NCI-H187 treated with DMSO at 0.1 percent for 48 hours (cell line): Measurements from ENCODE around the gene BCAR3.
"Not testable (repeated sequence)": the region's sequence is repeated elsewhere in the genome, so short reads cannot be mapped to it uniquely, and the experiment has no call there.

Source experiments
- DNase-seq: peaks from one replicate; lab custom pipeline; 2025; lab: John Stamatoyannopoulos, UW

The BCAR3 gene

DNA sequence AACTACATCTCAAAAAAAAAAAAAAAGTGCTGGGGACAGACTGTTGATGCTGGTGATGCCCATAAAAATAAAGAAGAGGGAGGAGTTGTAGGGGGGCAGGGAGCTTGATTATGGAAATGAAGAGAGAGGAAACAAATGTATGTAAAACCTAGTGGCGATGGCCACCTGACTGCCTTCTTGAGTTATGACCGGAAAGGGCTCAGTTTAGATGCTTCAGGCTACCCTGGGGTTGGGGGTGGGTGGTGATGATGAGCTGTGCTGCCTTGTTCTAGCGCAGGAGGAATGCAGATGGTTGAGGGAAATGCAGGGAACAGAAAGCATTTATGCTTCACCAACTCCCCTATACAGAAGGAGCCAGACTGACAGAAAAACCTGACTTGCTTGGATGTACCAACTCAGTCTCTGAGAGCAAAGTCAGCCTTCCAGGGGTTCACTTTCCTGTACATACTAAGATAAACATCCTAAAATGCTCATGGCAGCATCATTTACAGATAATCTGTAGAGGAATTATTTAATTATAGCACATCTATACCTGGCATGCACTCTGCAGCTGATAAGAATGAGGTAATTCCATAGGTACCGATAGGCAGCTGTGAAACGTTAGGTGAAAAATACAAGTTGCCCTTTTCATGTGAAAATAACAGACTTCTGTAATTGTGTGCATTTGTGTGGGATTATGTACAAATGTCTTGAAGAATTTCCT is 8.0 kb upstream of the BCAR3 start:
- DNase-seq, result no peak

DNA sequence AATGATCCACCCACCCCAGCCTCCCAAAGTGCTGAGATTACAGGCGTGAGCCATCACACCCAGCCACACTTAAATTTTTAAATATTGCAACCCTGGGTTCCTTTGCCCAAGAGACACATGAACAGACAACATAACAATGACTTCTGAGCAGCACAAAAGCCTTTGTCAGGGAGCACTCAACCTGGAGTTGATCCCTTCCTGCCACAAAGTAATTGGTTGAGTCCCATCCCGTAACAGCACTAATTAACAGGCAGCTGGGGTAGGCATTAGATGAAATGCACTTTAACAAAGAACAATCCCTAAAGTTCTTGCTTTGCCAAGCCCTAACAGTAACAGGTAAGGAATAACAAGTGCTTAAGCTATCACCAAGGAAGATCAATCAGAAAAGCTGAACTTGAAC is 5.9 kb upstream of the BCAR3 start:
- no peak for DNase-seq

DNA sequence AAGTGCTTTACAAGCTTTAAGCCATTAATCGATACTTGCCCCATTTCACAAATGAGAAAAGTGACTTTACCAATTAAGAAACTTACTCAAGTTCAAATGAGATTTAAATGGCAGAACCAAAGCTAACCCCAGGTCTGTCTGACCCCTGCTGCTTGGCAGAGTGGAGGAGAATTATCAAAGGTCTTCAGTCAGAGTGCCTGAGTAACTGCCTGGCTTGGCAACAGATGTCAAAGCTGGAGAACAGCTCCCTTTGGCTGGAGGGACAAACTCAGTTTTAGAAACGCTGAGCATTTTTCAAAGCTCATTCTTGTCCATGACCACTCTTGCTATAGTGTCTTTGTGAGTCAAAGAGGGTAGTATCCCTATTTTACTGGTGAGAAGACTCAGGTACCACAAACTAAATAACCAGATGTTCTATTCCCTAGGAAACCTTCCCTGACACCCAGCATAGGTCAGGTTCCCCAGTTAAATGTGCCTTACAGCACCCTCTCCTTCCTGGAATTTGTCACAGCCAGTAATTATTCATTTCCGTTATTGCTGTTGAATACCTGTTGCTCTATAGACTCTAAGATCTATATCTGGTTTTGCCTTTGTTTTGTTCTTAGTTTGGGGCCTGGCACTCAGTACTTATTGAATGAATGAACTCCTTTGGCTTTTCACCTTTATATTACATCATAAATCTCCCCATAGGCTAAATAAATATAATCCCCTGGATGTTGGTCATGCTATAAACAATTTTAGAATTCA is 5.0 kb upstream of the BCAR3 start:
- DNase-seq, result no peak

DNA sequence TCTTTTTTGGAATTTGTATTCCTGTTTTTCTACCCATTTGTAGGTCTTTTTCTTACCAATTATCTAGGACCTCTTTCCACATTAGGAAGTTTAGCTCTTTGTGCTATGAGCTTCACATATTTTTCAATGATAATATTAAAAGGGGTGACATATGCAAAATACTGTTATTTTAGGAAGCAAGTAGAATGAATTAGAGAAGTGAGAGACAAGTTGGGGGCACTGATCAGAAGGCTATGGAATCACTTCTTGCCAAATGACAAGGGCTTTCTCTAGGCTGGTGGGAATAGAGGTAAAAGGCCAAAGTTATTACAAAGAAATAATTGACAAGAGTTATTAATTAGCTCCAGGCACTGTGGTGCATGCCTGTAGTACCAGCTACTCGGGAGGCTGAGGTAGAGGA is 4.3 kb upstream of the BCAR3 start:
- DNase-seq, result no peak

DNA sequence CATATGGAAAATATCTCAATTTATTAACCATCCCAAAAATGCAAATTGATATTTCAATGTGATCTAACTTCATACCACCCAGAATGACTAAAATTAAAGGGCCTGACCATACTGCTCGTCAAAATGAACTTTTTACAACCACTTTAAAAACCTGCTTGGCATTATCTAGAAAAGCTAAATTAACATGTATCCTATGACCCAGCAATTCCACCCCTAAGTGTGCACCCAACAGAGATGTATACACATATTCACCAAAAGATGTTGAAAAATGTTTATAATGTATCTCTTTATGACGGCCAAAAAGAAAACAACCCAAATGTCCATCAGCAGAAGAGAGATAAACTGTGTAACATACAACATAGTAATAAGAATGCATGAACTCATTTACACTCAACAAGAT is 1.6 kb upstream of the BCAR3 start:
- no peak for DNase-seq

DNA sequence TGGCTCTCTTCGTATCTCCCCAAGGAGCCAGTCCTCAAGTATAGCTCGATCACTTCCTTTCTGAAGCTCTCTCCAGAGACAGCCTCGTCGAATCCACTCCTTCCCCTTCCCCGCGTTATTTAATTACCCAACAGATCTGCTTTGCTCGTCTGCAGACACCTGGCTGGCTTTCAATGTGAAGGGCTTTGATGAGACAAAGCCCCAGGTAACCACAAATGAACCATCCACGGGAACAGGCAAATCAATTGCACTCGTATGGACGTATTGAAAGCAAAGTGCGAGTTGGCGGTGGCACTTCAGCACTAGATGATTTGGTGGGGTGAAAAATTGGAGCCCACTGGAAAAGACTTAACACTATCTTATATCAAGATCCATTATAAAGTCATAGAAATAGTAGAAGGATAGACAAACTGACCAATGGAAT is 364 bp upstream of the BCAR3 start:
- DNase-seq, result peak; percentile 48

DNA sequence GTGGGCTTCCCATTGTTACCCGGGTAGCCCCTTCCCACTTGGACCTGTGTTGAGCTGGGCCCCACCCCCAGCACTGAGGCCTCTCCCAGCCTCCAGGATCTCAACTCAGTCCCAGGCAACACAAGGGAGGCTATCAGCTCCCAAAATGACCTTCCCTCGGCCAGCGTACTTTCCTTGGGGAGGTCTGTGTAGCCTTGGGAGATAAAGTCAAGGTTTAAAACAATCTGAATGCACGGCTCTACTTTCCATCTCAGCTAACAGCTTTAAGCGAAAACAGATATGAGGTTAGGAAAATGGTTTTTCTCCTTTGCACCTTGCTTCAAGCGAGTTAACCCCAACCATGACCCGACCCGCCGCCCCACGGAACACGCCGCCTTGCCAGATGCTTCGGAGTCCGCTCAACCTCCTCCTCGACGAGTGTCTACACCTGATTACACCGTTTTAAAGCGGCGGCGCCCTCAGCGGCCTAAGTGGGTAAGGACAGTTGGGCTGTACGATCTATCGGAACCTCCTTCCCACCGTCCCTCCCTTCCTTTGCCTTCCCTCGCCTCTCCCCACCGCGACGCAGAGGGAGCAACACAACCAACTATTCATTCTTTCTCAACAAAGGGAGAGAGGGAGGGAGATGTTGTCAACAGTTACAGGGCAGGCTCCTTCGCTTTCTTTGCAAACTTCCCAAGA is 1.1 kb downstream of the BCAR3 start:
- no peak for DNase-seq

DNA sequence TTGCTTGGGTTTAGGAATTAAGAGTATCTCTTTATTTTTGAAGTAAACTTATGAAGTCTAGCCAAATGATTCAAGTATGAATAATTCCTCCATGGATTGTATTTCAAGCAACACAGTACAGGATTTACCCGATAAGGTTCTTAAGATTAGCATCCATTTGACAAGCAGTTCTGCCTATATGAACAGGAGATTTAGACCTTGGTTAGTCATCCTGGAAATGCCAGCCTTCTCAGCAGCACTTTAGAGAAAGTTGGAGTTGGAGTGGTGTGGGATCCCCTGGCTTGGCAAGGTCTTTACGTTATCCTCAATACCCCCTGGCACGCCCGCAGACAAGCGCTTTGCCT is 1.6 kb downstream of the BCAR3 start:
- DNase-seq, result no peak

DNA sequence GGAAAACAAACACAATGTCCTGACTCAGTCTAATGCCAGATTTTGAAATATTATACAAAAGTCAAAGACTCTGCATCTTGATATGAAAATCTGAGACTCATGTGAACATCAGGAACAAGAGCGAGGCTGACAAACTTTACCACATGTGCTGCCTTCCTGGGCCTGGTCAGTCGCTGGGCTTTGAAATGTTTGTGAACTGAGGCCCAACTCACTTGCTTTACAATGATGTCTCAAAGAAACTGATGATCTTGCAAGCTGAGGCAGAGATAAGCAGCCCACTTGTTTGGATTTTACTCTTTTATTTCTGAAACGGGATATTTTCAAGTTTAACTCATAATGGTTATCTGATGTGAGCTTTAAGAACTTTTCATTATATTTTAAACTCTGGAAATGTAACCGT is 2.1 kb downstream of the BCAR3 start:
- no peak for DNase-seq

DNA sequence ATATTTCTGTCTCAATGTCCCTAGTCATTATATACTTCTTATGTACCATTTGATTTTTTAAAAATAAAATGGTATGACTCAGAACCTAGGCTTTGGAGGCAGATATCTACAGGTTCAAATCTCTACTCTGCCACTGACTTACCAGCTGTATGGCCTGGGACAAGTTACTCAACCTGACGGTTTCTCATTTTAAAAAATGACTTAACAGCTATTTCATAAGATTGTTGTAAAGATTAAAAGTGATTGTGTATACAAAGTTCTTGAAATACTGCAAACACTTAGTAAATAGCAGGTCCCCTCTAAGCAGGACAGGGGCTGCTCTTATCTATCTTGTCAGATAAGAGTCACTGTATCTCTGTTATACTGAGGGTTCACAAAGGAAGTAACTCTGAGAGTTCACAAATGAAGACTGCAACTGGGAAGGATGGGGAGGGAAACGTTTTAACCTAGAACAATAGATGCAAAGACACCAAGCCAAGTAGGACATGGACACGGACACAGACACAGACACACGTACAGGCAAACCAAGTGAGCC is 2.6 kb downstream of the BCAR3 start:
- DNase-seq, result no peak

DNA sequence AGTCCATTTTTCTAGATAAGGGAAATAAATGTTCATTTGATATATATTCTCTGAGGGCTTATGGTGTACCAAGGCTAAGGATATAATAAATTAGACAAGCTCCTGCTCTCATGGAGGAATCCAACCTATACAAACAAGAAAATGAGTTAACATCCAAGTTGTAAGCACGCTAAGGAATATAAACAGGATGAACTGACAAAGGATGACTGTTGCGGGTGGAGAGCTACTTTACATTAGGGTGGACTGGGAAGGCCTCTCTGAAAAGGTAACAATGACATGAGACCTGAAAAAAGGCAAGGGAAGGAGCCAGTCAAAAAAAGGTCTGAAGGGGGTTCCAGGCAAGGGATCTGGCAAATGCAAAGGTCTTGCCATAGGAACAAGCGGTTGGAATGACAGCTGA is 3.1 kb downstream of the BCAR3 start:
- DNase-seq, result no peak

DNA sequence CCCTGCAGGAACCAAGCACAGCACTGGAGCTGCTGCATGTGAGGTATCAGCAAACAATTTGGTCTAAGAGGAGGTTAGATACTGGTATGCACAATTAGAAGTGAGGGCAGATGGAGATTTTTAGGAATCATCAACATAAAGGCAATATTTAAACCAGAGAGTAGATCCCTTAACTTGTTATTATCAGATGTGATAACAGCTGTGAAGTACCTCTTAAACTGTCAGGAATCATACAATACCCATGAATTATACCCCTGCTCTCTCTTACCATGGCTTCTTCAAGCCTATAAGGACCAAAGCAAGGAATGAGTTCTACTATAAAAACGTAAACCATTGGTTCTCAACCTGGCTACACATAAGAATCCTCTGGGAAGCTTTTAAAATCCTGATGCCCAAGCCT is 3.9 kb downstream of the BCAR3 start:
- DNase-seq, result no peak

DNA sequence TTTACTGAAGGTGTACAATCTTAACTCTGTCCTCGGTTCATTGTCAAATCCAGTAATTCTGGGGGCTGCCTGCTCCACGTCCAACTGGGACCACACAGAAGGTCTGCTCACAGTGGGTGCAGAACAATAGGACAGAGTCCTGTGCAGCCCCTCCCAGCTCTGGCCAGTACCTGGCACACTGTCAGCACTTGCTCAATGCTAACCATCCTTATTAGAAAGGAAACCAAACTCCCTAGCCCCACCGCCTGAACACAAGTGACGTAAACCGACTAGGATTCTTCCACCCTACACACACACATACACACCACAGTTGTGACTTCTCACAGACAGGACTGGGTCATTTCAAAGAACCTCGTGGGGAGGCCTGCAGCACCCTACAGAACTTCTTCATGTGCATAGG is 5.2 kb downstream of the BCAR3 start:
- no peak for DNase-seq

DNA sequence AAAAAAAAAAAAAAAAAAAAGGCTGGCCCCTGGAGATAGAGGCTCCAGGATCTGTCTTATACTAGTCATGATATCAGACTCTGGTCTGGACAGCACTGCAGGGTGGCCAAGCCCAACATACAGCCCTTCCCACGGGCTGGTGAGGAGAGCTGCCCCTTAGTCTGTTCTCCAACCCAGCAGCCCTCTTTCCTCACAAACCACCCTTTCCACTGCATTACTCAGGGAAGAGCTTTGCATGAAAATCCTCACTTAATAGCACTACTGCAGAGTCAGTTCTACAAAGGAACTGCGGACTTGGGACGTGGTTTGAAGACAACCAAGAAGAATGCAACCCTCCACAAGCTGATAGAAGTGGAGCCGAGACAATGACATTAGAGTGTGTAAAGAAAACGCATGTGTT is 5.7 kb downstream of the BCAR3 start:
- no peak for DNase-seq

DNA sequence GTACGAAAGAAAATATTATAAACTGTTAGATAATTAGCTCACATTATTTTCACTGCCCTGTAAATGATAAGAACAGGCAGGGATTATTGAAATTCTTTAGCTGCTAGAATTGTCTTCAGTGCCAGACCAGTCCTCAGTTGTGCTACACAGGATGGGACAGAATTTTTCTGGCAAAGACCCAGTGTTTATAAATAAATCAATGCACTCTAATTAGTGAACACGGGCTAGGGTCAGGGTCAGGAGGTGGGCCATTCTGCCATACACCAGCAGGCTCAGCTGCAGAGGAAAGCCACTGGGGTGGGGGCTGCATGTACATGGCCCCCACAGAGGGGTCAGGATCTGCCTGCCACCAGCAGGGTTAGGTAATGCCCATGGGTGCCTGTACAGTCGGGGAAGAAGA is 6.4 kb downstream of the BCAR3 start:
- DNase-seq, result no peak

DNA sequence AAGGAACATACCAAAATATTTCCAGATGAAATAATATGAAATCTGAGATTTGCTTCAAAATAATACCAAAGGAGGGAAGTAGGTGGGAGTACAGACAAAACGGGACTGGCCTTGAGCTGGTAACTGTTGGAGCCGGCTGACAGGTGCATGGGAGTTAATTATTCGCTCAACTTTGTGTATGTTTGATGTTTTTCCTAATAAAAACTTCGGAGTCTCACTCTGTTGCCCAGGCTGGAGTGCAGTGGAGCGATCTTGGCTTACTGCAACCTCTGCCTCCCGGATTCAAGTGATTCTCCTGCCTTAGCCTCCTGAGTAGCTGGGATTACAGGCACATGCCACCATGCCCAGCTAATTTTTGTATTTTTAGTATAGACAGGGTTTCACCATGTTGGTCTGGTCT is 7.6 kb downstream of the BCAR3 start:
- DNase-seq, result not testable (repeated sequence)

DNA sequence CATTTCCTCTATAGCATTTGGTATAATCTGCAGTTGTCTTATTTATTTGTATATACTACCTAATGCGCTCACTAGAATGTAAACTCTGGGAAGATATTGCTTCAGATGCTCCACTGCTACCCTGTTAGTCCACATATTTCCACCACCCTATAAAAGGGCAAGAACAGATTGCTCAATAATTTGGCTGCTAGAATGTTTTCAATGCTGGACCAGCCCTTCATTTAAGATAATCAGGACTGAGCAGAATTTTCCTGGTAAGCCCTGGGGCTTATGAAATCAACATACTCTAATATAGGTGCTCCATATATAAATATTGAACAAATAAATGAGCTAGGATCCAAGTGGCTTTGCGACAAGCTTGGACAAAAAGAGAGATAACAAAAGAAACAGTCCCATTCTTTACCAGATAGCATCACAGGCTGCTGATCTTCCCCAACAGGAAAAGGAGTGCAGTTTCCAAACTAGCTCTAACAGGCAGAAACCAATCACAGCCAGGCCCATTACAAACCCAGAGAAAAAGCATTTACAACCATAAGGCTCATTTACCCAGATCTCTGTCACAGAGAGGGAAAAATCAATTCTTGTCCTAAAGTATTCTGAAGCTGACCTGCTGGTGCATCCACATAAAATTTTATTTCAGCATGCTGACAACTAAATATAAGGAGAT is 8.3 kb downstream of the BCAR3 start:
- DNase-seq, result no peak

DNA sequence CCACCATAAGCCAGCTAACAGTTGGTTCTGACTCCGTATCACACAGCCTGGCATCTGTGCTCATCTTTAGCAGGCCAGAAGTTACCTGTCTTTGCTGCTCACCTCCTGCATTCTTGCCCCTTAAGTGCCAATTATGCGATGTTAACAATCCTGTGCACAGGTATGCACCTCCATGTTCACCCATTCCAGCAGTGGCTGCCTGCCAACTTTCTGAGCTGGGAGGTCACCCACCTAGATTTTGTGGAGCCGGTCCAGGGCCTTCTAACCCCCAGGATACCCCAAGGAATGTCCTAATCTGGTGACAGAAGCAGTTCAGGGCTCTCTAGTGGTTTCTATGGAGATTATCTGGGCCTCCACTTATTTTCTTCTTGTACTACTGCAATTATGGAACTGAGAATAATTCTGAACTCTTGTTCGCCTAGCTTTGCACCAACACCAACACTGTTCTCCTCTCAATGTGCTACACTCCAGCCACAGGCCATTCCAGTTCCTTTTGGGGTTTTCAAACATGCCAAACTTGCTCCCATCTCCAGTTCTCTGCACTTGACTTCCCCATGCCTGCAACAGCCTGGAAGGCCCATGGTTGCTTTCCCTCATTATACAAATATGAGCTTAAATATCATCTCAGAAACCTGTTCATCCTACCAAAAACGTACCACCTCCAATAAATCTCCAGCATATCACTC is 9.0 kb downstream of the BCAR3 start:
- DNase-seq, result no peak

DNA sequence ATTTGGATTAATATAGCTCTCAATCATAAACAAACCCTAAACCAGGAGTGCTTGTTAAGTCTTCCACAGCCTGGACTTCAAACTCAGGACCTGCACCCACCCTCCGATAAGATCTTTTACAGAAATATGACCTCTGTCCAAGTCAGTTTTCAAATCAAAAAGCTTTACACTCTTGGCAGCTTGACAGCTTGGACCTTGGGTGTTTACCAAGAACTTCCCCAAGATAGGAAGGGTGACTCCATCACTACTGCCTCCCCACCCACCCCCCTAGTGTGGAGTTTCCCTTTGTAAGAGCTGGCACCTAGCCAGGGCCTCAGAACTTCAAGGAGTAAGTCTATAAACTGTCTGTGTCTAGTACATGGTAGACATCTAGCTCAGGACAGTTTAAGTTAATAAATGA is 9.6 kb downstream of the BCAR3 start:
- no peak for DNase-seq

DNA sequence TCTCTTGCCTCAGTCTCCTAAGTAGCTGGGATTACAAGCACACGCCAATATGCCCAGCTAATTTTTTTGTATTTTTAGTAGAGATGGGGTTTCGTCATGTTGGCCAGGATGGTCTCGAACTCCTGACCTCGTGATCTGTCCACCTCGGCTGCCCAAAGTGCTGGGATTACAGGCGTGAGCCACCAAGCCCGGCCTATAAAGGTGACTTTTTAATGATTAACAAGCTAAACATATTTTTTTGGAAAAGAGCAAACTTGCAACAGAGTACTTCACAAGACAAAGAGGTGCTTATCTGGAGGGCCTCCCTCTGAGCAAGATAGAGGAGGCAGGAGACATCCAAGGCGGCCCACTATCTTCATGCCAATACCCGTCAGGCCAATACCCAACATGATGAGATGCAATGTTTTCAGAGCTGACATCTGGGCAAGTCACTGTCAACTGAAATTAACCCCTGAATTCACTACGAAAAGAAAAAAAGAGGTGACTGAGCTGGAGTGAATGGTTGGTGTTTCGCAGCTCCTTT is 10.5 kb downstream of the BCAR3 start:
- DNase-seq, result no peak

DNA sequence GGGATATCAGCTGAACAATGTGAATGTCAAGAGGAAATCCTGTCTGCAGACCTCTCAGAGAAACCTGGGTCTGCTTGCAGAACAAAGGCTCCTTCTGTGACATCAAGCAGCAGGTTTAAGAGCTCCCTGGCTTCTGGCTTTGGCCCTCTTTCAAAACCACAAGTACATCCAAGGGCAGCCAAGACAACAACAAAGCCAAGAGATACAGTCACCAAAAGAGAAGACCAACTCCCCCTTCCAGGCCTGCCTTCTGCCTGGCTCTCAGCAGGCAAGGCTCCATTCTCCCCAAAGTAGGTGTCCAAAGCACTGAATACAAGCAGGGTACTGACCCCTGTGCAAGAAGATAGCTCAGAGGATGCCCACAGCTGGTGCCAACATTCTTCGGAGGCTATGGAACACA is 11.5 kb downstream of the BCAR3 start:
- DNase-seq, result no peak

DNA sequence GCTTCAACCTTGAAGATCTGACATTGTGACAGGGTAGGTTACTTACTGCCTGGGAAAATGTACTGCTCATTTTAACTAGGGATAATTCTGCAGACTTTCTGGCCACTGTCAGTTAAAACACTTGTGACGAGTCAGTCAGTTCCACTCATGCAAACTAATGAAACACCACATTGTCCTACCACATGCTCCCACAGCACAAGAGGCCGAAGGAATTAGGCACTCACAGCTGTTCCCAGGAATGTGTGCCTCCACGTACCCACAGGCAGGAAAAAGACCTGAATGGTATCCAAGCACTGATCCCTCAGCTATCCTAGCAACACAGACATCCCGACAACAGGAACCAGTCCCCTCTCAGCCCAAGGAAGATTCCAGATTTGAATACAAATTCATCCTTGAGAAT is 12.3 kb downstream of the BCAR3 start:
- no peak for DNase-seq
